ENCODE data around the gene ELF5.

DNA sequence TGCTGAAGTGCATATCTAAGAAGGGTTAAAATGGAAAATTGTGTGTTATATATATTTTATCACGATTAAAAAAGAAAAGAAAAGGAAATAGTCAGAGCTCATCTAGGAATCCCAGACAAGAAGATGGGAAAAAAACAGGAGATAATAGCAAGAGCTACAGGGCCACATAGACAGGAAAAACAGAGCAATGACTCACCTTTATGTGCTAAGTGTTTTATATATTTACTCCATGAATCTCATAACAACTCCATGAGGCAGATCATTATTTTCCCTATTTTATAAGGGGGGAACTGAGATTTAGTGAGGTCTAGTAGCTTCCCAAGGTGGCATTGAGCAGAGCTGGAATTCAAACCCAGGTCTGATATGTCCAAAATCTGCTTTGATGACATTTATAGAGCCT lies 18.1 kb upstream of the ELF5 start:
- TF ChIP-seq RBAK (tag by site-specific recombination; IDR thresholded peaks at IDR 0.05) (no peak), HOXA7 (CRISPR knock-in tag; IDR thresholded peaks at IDR 0.05; ENCODE audit: borderline replicate concordance) (no peak), OVOL3 (tag by site-specific recombination; IDR thresholded peaks at IDR 0.05) (no peak)
